IMR-90 (cell line): Measurements from ENCODE around the gene NEGR1. TPM values are rescaled to one million over a fixed set of nuclear protein-coding genes. Genes with fewer than 3 reads are reported as not detected.

ENCODE experiments used
- ATAC-seq: fragments of 200-7000 bp; cut with Tn5 transposase; 2 replicates; pipeline ENCODE4 v1.9.1; 2020; ENCODE audit warnings: low read depth, mild to moderate bottlenecking, moderate library complexity
- BruUV-seq: library from RNA; stranded (reverse); fragments of 400-500 nt; replicated peaks from 2 replicates; lab custom pipeline; 2021; lab: Mats Ljungman, UMichigan
- CTCF ChIA-PET: fragments of 300-600 bp; formaldehyde crosslinking; extraction: SDS; loops from one replicate; lab custom pipeline; 2021; ENCODE audit warnings: antibody characterized with exemption; lab: Yijun Ruan, JAX
- POLR2A ChIA-PET: fragments of 300-600 bp; sonication (Branson Sonifier 250); formaldehyde crosslinking; loops from one replicate; lab custom pipeline; 2022; ENCODE audit warnings: antibody characterized with exemption; ENCODE audit not compliant: unreplicated experiment; lab: Charles Lee
- DNase-seq: peaks from one replicate; pipeline ENCODE4 v3.0.0; 2013
- H2AFZ ChIP-seq: replicated peaks from 2 replicates; pipeline ENCODE3; 2013; ENCODE audit warnings: low read length, mild to moderate bottlenecking; ENCODE audit not compliant: poor library complexity
- H2AK5ac ChIP-seq: 2 replicates; pipeline ENCODE4 v1.6.1; 2013; ENCODE audit warnings: low read depth, low read length, inconsistent platforms
- H2AK9ac ChIP-seq: replicated peaks from 2 replicates; pipeline ENCODE3; 2013; ENCODE audit warnings: mild to moderate bottlenecking, low read depth, low read length, moderate library complexity; ENCODE audit not compliant: poor library complexity
- H2BK120ac ChIP-seq: 2 replicates; pipeline ENCODE4 v1.6.1; 2013; ENCODE audit warnings: low read depth, low read length, inconsistent platforms
- H2BK15ac ChIP-seq: 3 replicates; pipeline ENCODE4 v1.6.1; 2013; ENCODE audit warnings: low read depth, low read length, inconsistent platforms
- H2BK20ac ChIP-seq: 2 replicates; pipeline ENCODE4 v1.6.1; 2013; ENCODE audit warnings: low read depth, mild to moderate bottlenecking, inconsistent platforms, low read length, moderate library complexity
- H2BK5ac ChIP-seq: 2 replicates; pipeline ENCODE4 v1.6.1; 2013; ENCODE audit warnings: mild to moderate bottlenecking, low read depth, low read length, inconsistent platforms; ENCODE audit not compliant: poor library complexity, severe bottlenecking
- H3K14ac ChIP-seq: replicated peaks from 2 replicates; pipeline ENCODE4 v1.6.1; 2013; ENCODE audit warnings: low read depth, low read length, inconsistent platforms
- H3K18ac ChIP-seq: 2 replicates; pipeline ENCODE4 v1.6.1; 2013; ENCODE audit warnings: low read depth, low read length, control low read depth
- H3K23ac ChIP-seq: 2 replicates; pipeline ENCODE4 v1.6.1; 2013; ENCODE audit warnings: low read depth, low read length, inconsistent platforms
- H3K27ac ChIP-seq: 2 replicates; pipeline ENCODE4 v1.5.1; 2013; ENCODE audit warnings: mild to moderate bottlenecking, control low read depth, low read length; ENCODE audit not compliant: insufficient read depth
- H3K27me3 ChIP-seq: 2 replicates; pipeline ENCODE4 v1.6.1; 2013; ENCODE audit warnings: low read length; ENCODE audit not compliant: control insufficient read depth, insufficient read depth
- H3K36me3 ChIP-seq: 2 replicates; pipeline ENCODE4 v1.6.1; 2013; ENCODE audit warnings: low read length, mixed read lengths; ENCODE audit not compliant: control insufficient read depth, insufficient read depth
- H3K4ac ChIP-seq: 2 replicates; pipeline ENCODE4 v1.6.1; 2013; ENCODE audit warnings: low read depth, low read length, inconsistent platforms
- H3K4me1 ChIP-seq: 2 replicates; pipeline ENCODE4 v1.6.1; 2013; ENCODE audit warnings: low read length, mixed read lengths; ENCODE audit not compliant: control insufficient read depth, insufficient read depth
- H3K4me2 ChIP-seq: 2 replicates; pipeline ENCODE4 v1.6.1; 2013; ENCODE audit warnings: low read depth, mild to moderate bottlenecking, control low read depth, low read length, moderate library complexity
- H3K4me3 ChIP-seq: 2 replicates; pipeline ENCODE4 v1.5.1; 2013; ENCODE audit warnings: low read depth, mild to moderate bottlenecking, control low read depth, low read length, moderate library complexity; ENCODE audit not compliant: insufficient read depth
- H3K56ac ChIP-seq: 2 replicates; pipeline ENCODE4 v1.6.1; 2013; ENCODE audit warnings: low read length, inconsistent platforms; ENCODE audit not compliant: insufficient read depth; ENCODE audit errors: extremely low read depth
- H3K79me1 ChIP-seq, 2 experiments: 2 replicates each; pipeline ENCODE4 v1.6.1; 2013; ENCODE audit warnings: low read length in 2 of 2, inconsistent platforms in 1 of 2, low read depth in 1 of 2
- H3K9ac ChIP-seq: 2 replicates; pipeline ENCODE4 v1.6.1; 2013; ENCODE audit warnings: low read depth, low read length, control low read depth
- H3K9me1 ChIP-seq: 2 replicates; pipeline ENCODE4 v1.6.1; 2013; ENCODE audit warnings: low read length, inconsistent platforms; ENCODE audit not compliant: insufficient read depth
- H3K9me3 ChIP-seq: 2 replicates; pipeline ENCODE4 v1.6.1; 2013; ENCODE audit warnings: low read length; ENCODE audit not compliant: control insufficient read depth, insufficient read depth
- H4K20me1 ChIP-seq: 2 replicates; pipeline ENCODE4 v1.6.1; 2013; ENCODE audit warnings: low read length, inconsistent platforms; ENCODE audit not compliant: insufficient read depth
- H4K5ac ChIP-seq: 2 replicates; pipeline ENCODE4 v1.6.1; 2013; ENCODE audit warnings: mild to moderate bottlenecking, low read depth, low read length, control low read depth
- H4K8ac ChIP-seq, 2 experiments: 2 replicates each; pipeline ENCODE4 v1.6.1; 2013; ENCODE audit warnings: low read depth in 2 of 2, low read length in 2 of 2, control low read depth in 1 of 2, inconsistent platforms in 1 of 2
- H4K91ac ChIP-seq: 2 replicates; pipeline ENCODE4 v1.6.1; 2013; ENCODE audit warnings: low read depth, low read length, inconsistent platforms; ENCODE audit not compliant: insufficient read depth
- CEBPB ChIP-seq: IDR thresholded peaks from 2 replicates; pipeline ENCODE4 v1.6.1; 2012; ENCODE audit warnings: low read depth, low read length, improper control_type of control experiment
- CHD1 ChIP-seq: IDR thresholded peaks from 2 replicates; pipeline ENCODE4 v1.6.1; 2012; ENCODE audit warnings: low read depth, low read length, improper control_type of control experiment
- CTCF ChIP-seq: conservative IDR thresholded peaks from 2 replicates; pipeline ENCODE4 v1.5.1; 2012; ENCODE audit warnings: mild to moderate bottlenecking, low read depth, low read length, improper control_type of control experiment
- FOS ChIP-seq: fragments of 150-350 bp; IDR thresholded peaks from 2 replicates; pipeline ENCODE4 v1.6.1; 2016; ENCODE audit warnings: low read depth, low read length
- MAFK ChIP-seq: IDR thresholded peaks from 2 replicates; pipeline ENCODE4 v1.6.1; 2012; ENCODE audit warnings: low read depth, low read length, improper control_type of control experiment
- MAZ ChIP-seq: IDR thresholded peaks from 2 replicates; pipeline ENCODE4 v1.6.1; 2012; ENCODE audit warnings: low read depth, mild to moderate bottlenecking, low read length, improper control_type of control experiment, moderate library complexity, borderline replicate concordance
- MXI1 ChIP-seq: IDR thresholded peaks from 2 replicates; pipeline ENCODE4 v1.6.1; 2012; ENCODE audit warnings: low read depth, mild to moderate bottlenecking, low read length, moderate library complexity, borderline replicate concordance
- POLR2A ChIP-seq: IDR thresholded peaks from 2 replicates; pipeline ENCODE4 v1.6.1; 2012; ENCODE audit warnings: mild to moderate bottlenecking, low read depth, low read length
- RCOR1 ChIP-seq: IDR thresholded peaks from 2 replicates; pipeline ENCODE4 v1.6.1; 2012; ENCODE audit warnings: mild to moderate bottlenecking, low read length, improper control_type of control experiment; ENCODE audit not compliant: insufficient replicate concordance
- RFX5 ChIP-seq: IDR thresholded peaks from 2 replicates; pipeline ENCODE4 v1.8.0; 2012; ENCODE audit warnings: low read depth, mild to moderate bottlenecking, low read length, moderate library complexity
- SMC3 ChIP-seq: fragments of 150-350 bp; IDR thresholded peaks from 2 replicates; pipeline ENCODE4 v1.6.1; 2016; ENCODE audit warnings: low read depth, mild to moderate bottlenecking, antibody characterized with exemption, low read length, moderate library complexity
- WGBS, 2 experiments: methylation state at CpG; one replicate each; pipeline versions ENCODE4 v1.1.5 to v1.1.7; 2013; ENCODE audit warnings: missing lambda C conversion rate in 2 of 2; ENCODE audit not compliant: insufficient read length in 1 of 2; ENCODE audit errors: extremely low coverage in 2 of 2; 5-methylcytosine and 5-hydroxymethylcytosine counted together
- dilution Hi-C: fragments of 300-500 bp; cut with HindIII; formaldehyde crosslinking; loops from one replicate; pipeline ENCODE4 v1.14.3; 2018; ENCODE audit warnings: low sequenced_read_pairs; ENCODE audit not compliant: unreplicated experiment
- in situ Hi-C: fragments of 300-500 bp; cut with MboI; formaldehyde crosslinking; loops from 3 replicates; pipeline ENCODE4 v1.14.3; 2019; ENCODE audit warnings: low sequenced_read_pairs, inconsistent platforms, mixed read lengths
- intact Hi-C: fragments of 100-400 bp; cut with micrococcal nuclease; formaldehyde crosslinking; loops from 2 replicates; pipeline ENCODE4 v1.10.0; 2022
- polyA plus RNA-seq, 3 experiments: library from polyadenylated mRNA; depleted of rRNA; stranded (reverse); fragments of >200 nt; gene quantifications; 2 replicates each; pipeline ENCODE4 v1.2.3, GENCODE V29; 2012; ENCODE audit warnings: low replicate concordance in 1 of 3
- total RNA-seq: library from RNA; depleted of rRNA; stranded (reverse); fragments of >200 nt; gene quantifications from 2 replicates; pipeline ENCODE4 v1.2.3, GENCODE V29; 2012
- TF ChIP-seq, protein P1 (sequence below): fragments of 150-350 bp; IDR thresholded peaks from 2 replicates; pipeline ENCODE4 v1.6.1; 2017; ENCODE audit warnings: mild to moderate bottlenecking, antibody characterized with exemption, low read length, low read depth

NEGR1 gene
- total and polyA plus RNA-seq, 2 of the 4 experiments (the other 2 are of a cell fraction): 5.1 to 9.1 TPM

DNA sequence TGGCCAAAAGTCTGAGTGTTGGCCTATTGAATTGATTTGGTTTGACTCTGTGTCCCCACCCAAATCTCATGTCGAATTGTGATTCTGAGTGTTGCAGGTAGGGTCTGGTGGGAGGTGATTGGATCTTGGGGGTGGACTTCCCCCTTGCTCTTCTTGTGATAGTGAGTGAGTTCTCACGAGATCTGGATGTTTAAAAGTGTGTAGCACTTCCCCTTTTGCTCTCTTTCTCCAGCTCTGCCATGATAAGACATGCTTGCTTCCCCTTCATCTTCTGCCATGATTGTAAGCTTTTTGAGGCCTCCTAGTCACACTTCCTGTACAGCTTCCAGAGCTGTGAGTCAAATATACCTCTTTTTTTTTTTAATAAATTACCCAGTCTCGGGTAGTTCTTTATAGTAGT lies 904.5 kb downstream of the NEGR1 start:
- no peaks in the 10 kb centered on the region for H3K9me1 ChIP-seq
- H3K27me3 ChIP-seq: no peaks in the 10 kb centered on the region
- no peak overlapping the region for H3K9ac ChIP-seq
- no CpG with 5 or more reads among the region's 3 CpGs for WGBS, 2 experiments
- no peak overlapping the region for H3K56ac ChIP-seq
- H2BK20ac ChIP-seq: no peak overlapping the region
- no peak overlapping the region for H3K23ac ChIP-seq
- no TSS peak for BruUV-seq
- H3K18ac ChIP-seq: no peak overlapping the region
- no peaks in the 10 kb centered on the region for H4K20me1 ChIP-seq
- no peaks in the 10 kb centered on the region for H3K79me1 ChIP-seq
- no peak overlapping the region for H4K91ac ChIP-seq
- H3K4me1 ChIP-seq: no peaks in the 10 kb centered on the region
- no peaks in the 10 kb centered on the region for H3K36me3 ChIP-seq
- TF ChIP-seq CEBPB: no peak
- TF ChIP-seq MXI1: no peak
- TF ChIP-seq FOS: no peak
- TF ChIP-seq MAFK: no peak
- no peak for TF ChIP-seq SMC3
- no peak for TF ChIP-seq POLR2A
- TF ChIP-seq RFX5: no peak
- no peak for TF ChIP-seq RCOR1
- TF ChIP-seq CHD1: no peak
- TF ChIP-seq MAZ: no peak
- TF ChIP-seq, protein P1, sequence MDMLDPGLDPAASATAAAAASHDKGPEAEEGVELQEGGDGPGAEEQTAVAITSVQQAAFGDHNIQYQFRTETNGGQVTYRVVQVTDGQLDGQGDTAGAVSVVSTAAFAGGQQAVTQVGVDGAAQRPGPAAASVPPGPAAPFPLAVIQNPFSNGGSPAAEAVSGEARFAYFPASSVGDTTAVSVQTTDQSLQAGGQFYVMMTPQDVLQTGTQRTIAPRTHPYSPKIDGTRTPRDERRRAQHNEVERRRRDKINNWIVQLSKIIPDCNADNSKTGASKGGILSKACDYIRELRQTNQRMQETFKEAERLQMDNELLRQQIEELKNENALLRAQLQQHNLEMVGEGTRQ: no peak
- no peak for TF ChIP-seq CTCF
- no peak overlapping the region for H3K4me2 ChIP-seq
- intact Hi-C loops (no loop called here), dilution Hi-C loops (no loop called here), in situ Hi-C loops (no loop called here)
- H4K5ac ChIP-seq: no peak overlapping the region
- no peak overlapping the region for H2AK9ac ChIP-seq
- H3K4me3 ChIP-seq: no peak overlapping the region
- no peak overlapping the region for H2BK120ac ChIP-seq
- H2AK5ac ChIP-seq: no peak overlapping the region
- H3K14ac ChIP-seq: no peak overlapping the region
- no peak overlapping the region for H3K4ac ChIP-seq
- H2BK15ac ChIP-seq: no peak overlapping the region
- H2AFZ ChIP-seq: no peak overlapping the region
- H3K27ac ChIP-seq: no peak overlapping the region
- POLR2A ChIA-PET: no interaction called here
- H3K9me3 ChIP-seq: no peaks in the 10 kb centered on the region
- CTCF ChIA-PET: interaction anchor here (0.7 kb wide), 1 partner anchor 16 kb away, joined by 3 read pairs; no protein-coding TSS in a partner anchor
- ATAC-seq (no peak), DNase-seq (no peak)
- H4K8ac ChIP-seq: no peak overlapping the region
- H2BK5ac ChIP-seq: no peak overlapping the region
